ENCODE measurements around the gene ANKRD12. TPM values are rescaled to one million over a fixed set of nuclear protein-coding genes. Genes with fewer than 3 reads are reported as not detected.

ANKRD12 gene
- polyA plus RNA-seq, 1 donor (not counting 4 experiments of a cell fraction or from before 2014, with no cell fraction given): 8.0 TPM

DNA sequence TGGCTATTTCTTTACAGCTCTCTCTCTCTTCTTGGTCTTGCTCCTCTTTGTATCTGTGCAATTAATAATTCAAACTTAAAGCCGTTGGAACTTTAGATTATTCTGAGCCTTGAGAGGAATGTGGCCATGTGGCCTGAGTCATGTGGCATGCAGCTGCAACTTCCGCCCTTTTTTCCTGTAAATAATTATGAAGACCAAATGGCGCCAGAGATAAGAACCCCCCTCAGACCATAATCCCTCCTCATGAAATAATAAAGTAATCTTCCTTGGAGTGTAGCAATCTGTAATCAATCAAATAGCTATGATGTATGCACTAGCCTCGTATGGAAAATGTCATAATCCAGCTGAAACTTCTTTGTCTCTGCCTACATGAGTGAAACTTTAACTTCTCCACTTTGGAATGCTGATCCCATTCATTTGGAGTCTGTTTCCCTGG lies 184.5 kb downstream of the ANKRD12 start:
- Histone ChIP-seq H3K36me3 (ENCODE audit: control insufficient read depth in 2 of 2, extremely low read depth in 1 of 2, insufficient read depth in 2 of 2, low read length in 2 of 2) (no peaks in the 10 kb centered on the region), H3K4me2 (ENCODE audit: control insufficient read depth, extremely low read depth, insufficient read depth, low read depth, low read length) (no peak overlapping the region), H3K9me3 (ENCODE audit: control insufficient read depth, low read depth, low read length) (no peaks in the 10 kb centered on the region), H3K4me3 (ENCODE audit: control insufficient read depth in 2 of 3, extremely low read depth in 1 of 3, insufficient read depth in 2 of 3, low read depth in 1 of 3, low read length in 3 of 3) (no peak overlapping the region), H3K79me2 (ENCODE audit: control insufficient read depth, insufficient read depth, low read length) (no peaks in the 10 kb centered on the region), H4K20me1 (ENCODE audit: control insufficient read depth, extremely low read depth, insufficient read depth, low read length) (no peaks in the 10 kb centered on the region), H3K4me1 (ENCODE audit: control insufficient read depth, extremely low read depth, insufficient read depth, low read length) (peaks cover 4% of the 10 kb centered on the region), H3K9ac (ENCODE audit: control insufficient read depth, extremely low read depth, insufficient read depth, low read length) (no peak overlapping the region), H3K27ac (ENCODE audit: control insufficient read depth, insufficient read depth, low read length) (no peak overlapping the region), H2AFZ (ENCODE audit: control insufficient read depth, low read length) (no peak overlapping the region), H3K27me3 (ENCODE audit: control insufficient read depth, extremely low read depth, insufficient read depth, low read length) (no peaks in the 10 kb centered on the region), H3K9me1 (ENCODE audit: control insufficient read depth, extremely low read depth, insufficient read depth, low read length) (no peaks in the 10 kb centered on the region)
- dilution Hi-C loops (cut with MboI; ENCODE audit: extremely low pct_ligation_motif_present, low sequenced_read_pairs): no loop called here
- no peak for TF ChIP-seq EZH2 (IDR thresholded peaks at IDR 0.05; ENCODE audit: low read length)
- TF ChIP-seq, protein P1, sequence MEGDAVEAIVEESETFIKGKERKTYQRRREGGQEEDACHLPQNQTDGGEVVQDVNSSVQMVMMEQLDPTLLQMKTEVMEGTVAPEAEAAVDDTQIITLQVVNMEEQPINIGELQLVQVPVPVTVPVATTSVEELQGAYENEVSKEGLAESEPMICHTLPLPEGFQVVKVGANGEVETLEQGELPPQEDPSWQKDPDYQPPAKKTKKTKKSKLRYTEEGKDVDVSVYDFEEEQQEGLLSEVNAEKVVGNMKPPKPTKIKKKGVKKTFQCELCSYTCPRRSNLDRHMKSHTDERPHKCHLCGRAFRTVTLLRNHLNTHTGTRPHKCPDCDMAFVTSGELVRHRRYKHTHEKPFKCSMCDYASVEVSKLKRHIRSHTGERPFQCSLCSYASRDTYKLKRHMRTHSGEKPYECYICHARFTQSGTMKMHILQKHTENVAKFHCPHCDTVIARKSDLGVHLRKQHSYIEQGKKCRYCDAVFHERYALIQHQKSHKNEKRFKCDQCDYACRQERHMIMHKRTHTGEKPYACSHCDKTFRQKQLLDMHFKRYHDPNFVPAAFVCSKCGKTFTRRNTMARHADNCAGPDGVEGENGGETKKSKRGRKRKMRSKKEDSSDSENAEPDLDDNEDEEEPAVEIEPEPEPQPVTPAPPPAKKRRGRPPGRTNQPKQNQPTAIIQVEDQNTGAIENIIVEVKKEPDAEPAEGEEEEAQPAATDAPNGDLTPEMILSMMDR (optimal IDR thresholded peaks at IDR 0.05 in 1 of 3, IDR thresholded peaks at IDR 0.05 in 1 of 3, conservative IDR thresholded peaks at IDR 0.05 in 1 of 3; ENCODE audit: extremely low read depth in 1 of 3, insufficient read depth in 2 of 3, low read length in 3 of 3): no peak
- no peak for DNase-seq (ENCODE audit: low read depth, low spot score)
- no peak for FAIRE-seq

DNA sequence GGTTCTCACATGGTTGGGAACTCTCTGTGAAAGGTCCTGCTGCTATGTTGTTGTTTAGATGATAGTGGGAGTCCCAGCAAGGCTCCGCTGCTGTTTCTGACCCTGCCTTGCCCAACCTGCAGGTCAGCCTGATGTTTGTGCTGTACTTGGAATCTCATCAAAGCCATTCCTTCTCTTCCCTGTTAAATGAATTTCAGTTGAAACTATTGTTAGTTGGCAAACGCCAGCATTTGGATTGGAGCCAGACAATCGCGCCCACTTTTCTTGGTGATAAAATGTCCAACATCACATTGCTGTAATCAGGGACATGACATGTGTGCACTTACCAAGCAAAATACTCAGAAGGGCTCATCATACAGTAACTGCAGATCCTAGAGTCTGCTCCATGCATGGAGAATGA lies 185.2 kb downstream of the ANKRD12 start:
- H3K4me2 ChIP-seq (ENCODE audit: control insufficient read depth, extremely low read depth, insufficient read depth, low read depth, low read length): no peak overlapping the region
- dilution Hi-C loops (cut with MboI; ENCODE audit: extremely low pct_ligation_motif_present, low sequenced_read_pairs): no loop called here

More for the DNA sequence above, 185.2 kb downstream of the ANKRD12 start:
- no peak for TF ChIP-seq EZH2 (IDR thresholded peaks at IDR 0.05; ENCODE audit: low read length)
- TF ChIP-seq, protein P1 (optimal IDR thresholded peaks at IDR 0.05 in 1 of 3, IDR thresholded peaks at IDR 0.05 in 1 of 3, conservative IDR thresholded peaks at IDR 0.05 in 1 of 3; ENCODE audit: extremely low read depth in 1 of 3, insufficient read depth in 2 of 3, low read length in 3 of 3): no peak
- Histone ChIP-seq H3K36me3 (ENCODE audit: control insufficient read depth in 2 of 2, extremely low read depth in 1 of 2, insufficient read depth in 2 of 2, low read length in 2 of 2) (no peaks in the 10 kb centered on the region), H3K4me1 (ENCODE audit: control insufficient read depth, extremely low read depth, insufficient read depth, low read length) (peaks cover 4% of the 10 kb centered on the region), H2AFZ (ENCODE audit: control insufficient read depth, low read length) (no peak overlapping the region), H3K9me1 (ENCODE audit: control insufficient read depth, extremely low read depth, insufficient read depth, low read length) (no peaks in the 10 kb centered on the region), H3K9ac (ENCODE audit: control insufficient read depth, extremely low read depth, insufficient read depth, low read length) (no peak overlapping the region), H3K9me3 (ENCODE audit: control insufficient read depth, low read depth, low read length) (no peaks in the 10 kb centered on the region), H3K27ac (ENCODE audit: control insufficient read depth, insufficient read depth, low read length) (no peak overlapping the region), H3K27me3 (ENCODE audit: control insufficient read depth, extremely low read depth, insufficient read depth, low read length) (no peaks in the 10 kb centered on the region), H3K79me2 (ENCODE audit: control insufficient read depth, insufficient read depth, low read length) (no peaks in the 10 kb centered on the region), H3K4me3 (ENCODE audit: control insufficient read depth in 2 of 3, extremely low read depth in 1 of 3, insufficient read depth in 2 of 3, low read depth in 1 of 3, low read length in 3 of 3) (no peak overlapping the region), H4K20me1 (ENCODE audit: control insufficient read depth, extremely low read depth, insufficient read depth, low read length) (no peaks in the 10 kb centered on the region)
- FAIRE-seq (no peak), DNase-seq (ENCODE audit: low read depth, low spot score) (no peak)
